ENCODE results near the gene UBE2N.

Gene UBE2N

DNA sequence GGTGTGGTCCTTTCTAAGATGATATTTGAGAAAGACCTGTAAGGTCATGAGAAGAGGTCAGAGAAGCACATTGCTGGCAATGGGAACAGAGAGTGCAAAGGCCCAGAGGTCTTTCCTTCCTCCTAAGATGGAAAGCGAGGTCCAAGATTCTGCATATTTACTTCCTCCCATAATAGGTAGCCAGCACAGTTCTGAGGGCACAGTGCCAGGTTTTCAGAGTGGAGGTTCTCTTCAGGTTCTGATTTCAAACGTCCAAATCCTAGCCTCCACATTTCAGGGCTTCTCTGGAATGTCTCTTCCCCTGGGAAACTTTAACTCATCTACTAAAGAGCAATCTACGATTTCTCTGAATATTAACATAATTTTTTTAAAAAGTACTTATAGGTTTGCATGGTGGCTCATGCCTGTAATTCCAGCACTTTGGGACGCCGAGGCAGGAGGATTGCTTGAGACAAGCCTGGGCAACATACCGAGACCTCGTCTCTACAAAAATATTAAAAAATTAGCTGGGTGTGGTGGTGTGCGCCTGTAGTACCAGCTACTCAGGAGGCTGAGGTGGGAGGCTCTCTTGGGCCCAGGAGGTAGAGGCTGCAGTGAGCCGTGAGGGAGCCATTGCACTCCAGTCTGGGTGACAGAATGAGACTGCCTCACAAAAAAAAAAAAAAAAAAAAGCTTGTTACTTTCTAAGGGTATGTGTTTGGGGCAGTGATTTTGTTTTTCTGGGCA is 25.0 kb upstream of the UBE2N start:
- no peak for TF ChIP-seq TAF1 (IDR thresholded peaks at IDR 0.05; ENCODE audit: borderline replicate concordance, insufficient read depth, low read length)
- TF ChIP-seq SIN3A (IDR thresholded peaks at IDR 0.05; ENCODE audit: borderline replicate concordance, insufficient read depth, low read length) = no peak
- TF ChIP-seq REST (IDR thresholded peaks at IDR 0.05; ENCODE audit: insufficient read depth in 1 of 2, low read depth in 2 of 2, low read length in 2 of 2) = no peak
- no peak for TF ChIP-seq POLR2AphosphoS5 (IDR thresholded peaks at IDR 0.05; ENCODE audit: low read depth, low read length)
- no peak for TF ChIP-seq FOXP2 (optimal IDR thresholded peaks at IDR 0.05; ENCODE audit: borderline replicate concordance, extremely low read depth, extremely low read length, insufficient read depth)

GRCh38 chr12:93465841-93466240 is 24.1 kb upstream of the UBE2N start:
- TF ChIP-seq TAF1 (IDR thresholded peaks at IDR 0.05; ENCODE audit: borderline replicate concordance, insufficient read depth, low read length) = no peak
- no peak for TF ChIP-seq REST (IDR thresholded peaks at IDR 0.05; ENCODE audit: insufficient read depth in 1 of 2, low read depth in 2 of 2, low read length in 2 of 2)
- no peak for TF ChIP-seq POLR2AphosphoS5 (IDR thresholded peaks at IDR 0.05; ENCODE audit: low read depth, low read length)
- TF ChIP-seq SIN3A (IDR thresholded peaks at IDR 0.05; ENCODE audit: borderline replicate concordance, insufficient read depth, low read length) = no peak

DNA sequence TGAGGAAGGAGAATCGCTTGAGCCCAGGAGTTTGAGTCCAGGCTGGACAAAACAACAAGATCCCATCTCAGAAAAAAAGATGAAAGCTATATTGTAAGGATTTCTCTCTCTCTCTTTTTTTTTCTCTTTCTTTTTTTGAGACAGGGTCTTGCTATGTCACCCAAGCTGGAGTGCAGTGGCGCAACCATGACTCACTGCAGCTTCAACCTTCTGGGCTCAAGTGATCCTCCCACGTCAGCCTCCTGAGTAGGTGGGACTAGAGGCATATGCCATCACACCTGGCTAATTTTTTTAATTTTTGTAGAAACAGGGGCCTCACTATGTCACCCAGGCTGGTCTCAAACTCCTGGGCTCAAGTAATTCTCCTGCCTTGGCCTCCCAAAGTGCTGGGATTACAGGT is 19.8 kb upstream of the UBE2N start:
- no peak for TF ChIP-seq POLR2AphosphoS5 (IDR thresholded peaks at IDR 0.05; ENCODE audit: low read depth, low read length)
- TF ChIP-seq TAF1 (IDR thresholded peaks at IDR 0.05; ENCODE audit: borderline replicate concordance, insufficient read depth, low read length) = no peak
- TF ChIP-seq SIN3A (IDR thresholded peaks at IDR 0.05; ENCODE audit: borderline replicate concordance, insufficient read depth, low read length) = no peak

DNA sequence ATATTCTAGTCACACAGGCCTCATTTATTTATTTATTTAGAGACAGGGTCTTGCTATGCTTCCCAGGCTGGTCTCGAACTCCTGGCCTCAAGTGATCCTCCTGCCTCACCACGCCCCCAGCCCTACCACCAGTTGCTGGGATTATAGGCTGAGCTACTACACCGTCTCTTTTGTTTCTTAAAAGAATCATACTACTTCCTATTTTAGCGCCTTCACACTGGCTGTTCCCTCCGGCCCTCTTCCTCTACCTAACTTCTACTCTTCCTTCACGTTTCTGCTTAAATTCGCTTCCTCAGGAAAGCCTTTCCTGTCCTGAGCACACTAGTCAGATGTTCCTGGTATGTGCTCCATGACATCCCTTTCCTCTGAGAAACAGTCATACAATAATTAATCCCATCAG is 19.2 kb upstream of the UBE2N start:
- TF ChIP-seq TAF1 (IDR thresholded peaks at IDR 0.05; ENCODE audit: borderline replicate concordance, insufficient read depth, low read length) (no peak), SIN3A (IDR thresholded peaks at IDR 0.05; ENCODE audit: borderline replicate concordance, insufficient read depth, low read length) (no peak), REST (IDR thresholded peaks at IDR 0.05; ENCODE audit: insufficient read depth in 1 of 2, low read depth in 2 of 2, low read length in 2 of 2) (no peak), POLR2AphosphoS5 (IDR thresholded peaks at IDR 0.05; ENCODE audit: low read depth, low read length) (no peak), FOXP2 (optimal IDR thresholded peaks at IDR 0.05; ENCODE audit: borderline replicate concordance, extremely low read depth, extremely low read length, insufficient read depth) (no peak)

GRCh38 chr12:93460003-93460402 is 18.3 kb upstream of the UBE2N start:
- no peak for TF ChIP-seq TAF1 (IDR thresholded peaks at IDR 0.05; ENCODE audit: borderline replicate concordance, insufficient read depth, low read length)
- no peak for TF ChIP-seq REST (IDR thresholded peaks at IDR 0.05; ENCODE audit: insufficient read depth in 1 of 2, low read depth in 2 of 2, low read length in 2 of 2)
- TF ChIP-seq FOXP2 (optimal IDR thresholded peaks at IDR 0.05; ENCODE audit: borderline replicate concordance, extremely low read depth, extremely low read length, insufficient read depth) = no peak
